ENCODE data around the gene GSS.

GSS gene

GRCh38 chr20:34946661-34947060, 8.9 kb downstream of the GSS start:
- DNase-seq (ENCODE audit: low read depth in 2 of 2), result no peak

- no peak for DNase-seq (ENCODE audit: low read depth in 2 of 2)
These were observed 10.1 kb downstream of the GSS start for GRCh38 chr20:34945315-34946077.

GRCh38 chr20:34943808-34944567, 11.6 kb downstream of the GSS start:
- DNase-seq (ENCODE audit: low read depth in 2 of 2), result no peak

GRCh38 chr20:34942301-34942700, 13.3 kb downstream of the GSS start:
- DNase-seq (ENCODE audit: low read depth in 2 of 2), result no peak

- DNase-seq (ENCODE audit: low read depth in 2 of 2), result no peak
These were observed 14.4 kb downstream of the GSS start for GRCh38 chr20:34941226-34941625.

- no peak for DNase-seq (ENCODE audit: low read depth in 2 of 2)
These were observed 15.5 kb downstream of the GSS start for GRCh38 chr20:34940081-34940481.

GRCh38 chr20:34938466-34939163, 17.0 kb downstream of the GSS start:
- DNase-seq (ENCODE audit: low read depth in 2 of 2), result no peak

GRCh38 chr20:34931771-34932170, 23.8 kb downstream of the GSS start:
- DNase-seq (ENCODE audit: low read depth in 2 of 2), result no peak

GRCh38 chr20:34928411-34928810, 27.2 kb downstream of the GSS start:
- DNase-seq (ENCODE audit: low read depth in 2 of 2), result no peak

GRCh38 chr20:34927736-34928135, 27.9 kb downstream of the GSS start:
- no peak for DNase-seq (ENCODE audit: low read depth in 2 of 2)

GRCh38 chr20:34926581-34926980, 29.0 kb downstream of the GSS start:
- DNase-seq (ENCODE audit: low read depth in 2 of 2), result no peak

- no peak for DNase-seq (ENCODE audit: low read depth in 2 of 2)
These were observed 29.6 kb downstream of the GSS start for GRCh38 chr20:34925981-34926380.

GRCh38 chr20:34925341-34925740, 30.3 kb downstream of the GSS start:
- DNase-seq (ENCODE audit: low read depth in 2 of 2), result no peak

GRCh38 chr20:34923414-34923813, 32.2 kb downstream of the GSS start:
- DNase-seq (ENCODE audit: low read depth in 2 of 2), result no peak

- no peak for DNase-seq (ENCODE audit: low read depth in 2 of 2)
These were observed 32.8 kb downstream of the GSS start for GRCh38 chr20:34922654-34923381.

- no peak for DNase-seq (ENCODE audit: low read depth in 2 of 2)
These were observed 34.2 kb downstream of the GSS start for GRCh38 chr20:34921436-34921835.

GRCh38 chr20:34920055-34920454, 35.6 kb downstream of the GSS start:
- no peak for DNase-seq (ENCODE audit: low read depth in 2 of 2)

- DNase-seq (ENCODE audit: low read depth in 2 of 2), result no peak
These were observed 38.7 kb downstream of the GSS start for GRCh38 chr20:34916774-34917354.

GRCh38 chr20:34915749-34916455, 39.7 kb downstream of the GSS start:
- DNase-seq (ENCODE audit: low read depth in 2 of 2), result no peak

GRCh38 chr20:34915131-34915530, 40.5 kb downstream of the GSS start:
- DNase-seq (ENCODE audit: low read depth in 2 of 2), result no peak
